Measurements from ENCODE around the gene CAMTA1.

DNA sequence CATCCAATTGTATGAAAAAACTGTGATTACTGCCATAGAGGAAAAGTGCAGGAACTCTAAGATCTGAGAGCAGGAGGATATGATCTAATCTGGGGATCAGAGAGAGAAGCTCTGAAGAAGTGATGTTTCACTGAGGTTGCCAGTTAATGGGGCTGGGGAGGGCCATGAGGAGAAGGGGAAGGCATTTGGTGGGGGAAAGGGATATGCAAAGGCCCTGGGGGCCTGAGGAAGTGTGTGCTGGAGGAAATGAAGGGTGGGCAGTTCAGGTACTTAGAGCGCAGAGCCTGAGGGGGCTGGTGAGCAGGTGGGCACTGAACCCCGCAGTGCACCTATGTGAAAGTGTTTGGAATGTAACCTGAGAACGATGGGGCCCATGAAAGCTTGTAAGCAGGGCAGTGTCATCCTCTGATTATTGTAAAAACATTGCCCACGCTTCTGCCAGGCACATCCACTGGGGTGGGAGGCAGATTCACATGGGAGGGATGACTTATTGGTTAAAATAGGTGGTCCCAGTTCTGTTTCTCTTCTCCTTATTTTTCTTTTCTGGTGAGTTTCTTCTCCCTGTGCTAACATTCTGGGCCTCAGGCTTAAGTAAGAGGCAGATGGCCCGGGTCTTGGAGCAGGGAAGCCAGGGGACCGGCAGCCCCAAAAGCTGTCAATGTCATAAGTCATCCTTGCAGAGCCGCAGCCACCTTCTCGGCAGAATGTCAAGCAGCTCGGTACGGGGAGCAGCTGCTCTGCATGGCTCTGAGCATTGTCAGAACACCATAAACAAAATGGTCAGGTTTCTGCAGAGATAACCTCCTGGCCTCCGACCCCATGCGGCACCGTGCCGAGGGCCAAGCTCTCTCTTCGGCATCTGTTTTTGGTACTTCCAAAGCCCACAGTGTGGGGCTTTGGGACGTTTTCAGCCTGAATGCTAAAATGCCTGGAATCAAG lies 493.8 kb downstream of the CAMTA1 start:
- TF ChIP-seq, protein P1, sequence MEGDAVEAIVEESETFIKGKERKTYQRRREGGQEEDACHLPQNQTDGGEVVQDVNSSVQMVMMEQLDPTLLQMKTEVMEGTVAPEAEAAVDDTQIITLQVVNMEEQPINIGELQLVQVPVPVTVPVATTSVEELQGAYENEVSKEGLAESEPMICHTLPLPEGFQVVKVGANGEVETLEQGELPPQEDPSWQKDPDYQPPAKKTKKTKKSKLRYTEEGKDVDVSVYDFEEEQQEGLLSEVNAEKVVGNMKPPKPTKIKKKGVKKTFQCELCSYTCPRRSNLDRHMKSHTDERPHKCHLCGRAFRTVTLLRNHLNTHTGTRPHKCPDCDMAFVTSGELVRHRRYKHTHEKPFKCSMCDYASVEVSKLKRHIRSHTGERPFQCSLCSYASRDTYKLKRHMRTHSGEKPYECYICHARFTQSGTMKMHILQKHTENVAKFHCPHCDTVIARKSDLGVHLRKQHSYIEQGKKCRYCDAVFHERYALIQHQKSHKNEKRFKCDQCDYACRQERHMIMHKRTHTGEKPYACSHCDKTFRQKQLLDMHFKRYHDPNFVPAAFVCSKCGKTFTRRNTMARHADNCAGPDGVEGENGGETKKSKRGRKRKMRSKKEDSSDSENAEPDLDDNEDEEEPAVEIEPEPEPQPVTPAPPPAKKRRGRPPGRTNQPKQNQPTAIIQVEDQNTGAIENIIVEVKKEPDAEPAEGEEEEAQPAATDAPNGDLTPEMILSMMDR (IDR thresholded peaks at IDR 0.05 in 2 of 3, conservative IDR thresholded peaks at IDR 0.05 in 1 of 3; ENCODE audit: borderline replicate concordance in 1 of 3, insufficient read depth in 1 of 3, low read depth in 2 of 3, low read length in 2 of 3): no peak
- no peak for TF ChIP-seq POLR2AphosphoS5 (IDR thresholded peaks at IDR 0.05; ENCODE audit: low read depth, low read length)
- TF ChIP-seq ZNF274 (IDR thresholded peaks at IDR 0.05; ENCODE audit: low read depth, low read length): no peak
- TF ChIP-seq, protein P2, sequence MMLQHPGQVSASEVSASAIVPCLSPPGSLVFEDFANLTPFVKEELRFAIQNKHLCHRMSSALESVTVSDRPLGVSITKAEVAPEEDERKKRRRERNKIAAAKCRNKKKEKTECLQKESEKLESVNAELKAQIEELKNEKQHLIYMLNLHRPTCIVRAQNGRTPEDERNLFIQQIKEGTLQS (IDR thresholded peaks at IDR 0.05): no peak
- no peak for TF ChIP-seq SP1 (IDR thresholded peaks at IDR 0.05; ENCODE audit: low read depth)
- TF ChIP-seq CEBPB (IDR thresholded peaks at IDR 0.05; ENCODE audit: low read depth): no peak
- TF ChIP-seq FOSL1 (IDR thresholded peaks at IDR 0.05; ENCODE audit: low read depth): no peak
- TF ChIP-seq, protein P3, sequence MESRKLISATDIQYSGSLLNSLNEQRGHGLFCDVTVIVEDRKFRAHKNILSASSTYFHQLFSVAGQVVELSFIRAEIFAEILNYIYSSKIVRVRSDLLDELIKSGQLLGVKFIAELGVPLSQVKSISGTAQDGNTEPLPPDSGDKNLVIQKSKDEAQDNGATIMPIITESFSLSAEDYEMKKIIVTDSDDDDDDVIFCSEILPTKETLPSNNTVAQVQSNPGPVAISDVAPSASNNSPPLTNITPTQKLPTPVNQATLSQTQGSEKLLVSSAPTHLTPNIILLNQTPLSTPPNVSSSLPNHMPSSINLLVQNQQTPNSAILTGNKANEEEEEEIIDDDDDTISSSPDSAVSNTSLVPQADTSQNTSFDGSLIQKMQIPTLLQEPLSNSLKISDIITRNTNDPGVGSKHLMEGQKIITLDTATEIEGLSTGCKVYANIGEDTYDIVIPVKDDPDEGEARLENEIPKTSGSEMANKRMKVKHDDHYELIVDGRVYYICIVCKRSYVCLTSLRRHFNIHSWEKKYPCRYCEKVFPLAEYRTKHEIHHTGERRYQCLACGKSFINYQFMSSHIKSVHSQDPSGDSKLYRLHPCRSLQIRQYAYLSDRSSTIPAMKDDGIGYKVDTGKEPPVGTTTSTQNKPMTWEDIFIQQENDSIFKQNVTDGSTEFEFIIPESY (IDR thresholded peaks at IDR 0.05; ENCODE audit: extremely low read depth, insufficient replicate concordance, low read length): no peak
- no peak for TF ChIP-seq TCF7L2 (IDR thresholded peaks at IDR 0.05; ENCODE audit: borderline replicate concordance, extremely low read depth, insufficient read depth, insufficient read length)
- TF ChIP-seq YY1 (IDR thresholded peaks at IDR 0.05; ENCODE audit: extremely low read depth, insufficient replicate concordance, low read depth, low read length): no peak
- TF ChIP-seq POLR2A (IDR thresholded peaks at IDR 0.05; ENCODE audit: borderline replicate concordance, extremely low read depth, insufficient read depth, insufficient read length): no peak
- no peak for TF ChIP-seq JUND (IDR thresholded peaks at IDR 0.05)
- TF ChIP-seq RAD21 (IDR thresholded peaks at IDR 0.05; ENCODE audit: low read depth): no peak
- TF ChIP-seq EZH2 (IDR thresholded peaks at IDR 0.05): no peak

Data from HCT116 (cell line).